ENCODE measurements around the gene TSPAN3.

The TSPAN3 gene

GRCh38 chr15:77010312-77010686 lies 60.6 kb downstream of the TSPAN3 start:
- POLR2A ChIA-PET = no interaction called here
- CTCF ChIA-PET = no interaction called here
- TF ChIP-seq FOXA1 (IDR thresholded peaks at IDR 0.05) = no peak
- TF ChIP-seq SP1 (IDR thresholded peaks at IDR 0.05) = no peak
- TF ChIP-seq FOXM1 (IDR thresholded peaks at IDR 0.05; ENCODE audit: borderline replicate concordance) = no peak
- TF ChIP-seq ZNF384 (IDR thresholded peaks at IDR 0.05) = no peak
- no peak for TF ChIP-seq HDGF (IDR thresholded peaks at IDR 0.05; ENCODE audit: borderline replicate concordance)
- no peak for TF ChIP-seq FOXK2 (IDR thresholded peaks at IDR 0.05)
- no peak for TF ChIP-seq TARDBP (IDR thresholded peaks at IDR 0.05)
- TF ChIP-seq BHLHE40 (IDR thresholded peaks at IDR 0.05; ENCODE audit: borderline replicate concordance) = no peak
- no peak for TF ChIP-seq NFRKB (IDR thresholded peaks at IDR 0.05)
- no peak for TF ChIP-seq ELF4 (IDR thresholded peaks at IDR 0.05)
- no peak for TF ChIP-seq ARNT (IDR thresholded peaks at IDR 0.05)
- TF ChIP-seq LEF1 (IDR thresholded peaks at IDR 0.05; ENCODE audit: borderline replicate concordance) = no peak
- TF ChIP-seq L3MBTL2 (conservative IDR thresholded peaks at IDR 0.05) = no peak
- DNase-seq (ENCODE audit: extremely low spot score) = no peak

GRCh38 chr15:77009646-77010311 lies 61.1 kb downstream of the TSPAN3 start:
- POLR2A ChIA-PET = no interaction called here
- no peak for DNase-seq (ENCODE audit: extremely low spot score)
- TF ChIP-seq, protein P1, sequence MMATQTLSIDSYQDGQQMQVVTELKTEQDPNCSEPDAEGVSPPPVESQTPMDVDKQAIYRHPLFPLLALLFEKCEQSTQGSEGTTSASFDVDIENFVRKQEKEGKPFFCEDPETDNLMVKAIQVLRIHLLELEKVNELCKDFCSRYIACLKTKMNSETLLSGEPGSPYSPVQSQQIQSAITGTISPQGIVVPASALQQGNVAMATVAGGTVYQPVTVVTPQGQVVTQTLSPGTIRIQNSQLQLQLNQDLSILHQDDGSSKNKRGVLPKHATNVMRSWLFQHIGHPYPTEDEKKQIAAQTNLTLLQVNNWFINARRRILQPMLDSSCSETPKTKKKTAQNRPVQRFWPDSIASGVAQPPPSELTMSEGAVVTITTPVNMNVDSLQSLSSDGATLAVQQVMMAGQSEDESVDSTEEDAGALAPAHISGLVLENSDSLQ (IDR thresholded peaks at IDR 0.05) = no peak
- TF ChIP-seq FOXM1 (IDR thresholded peaks at IDR 0.05; ENCODE audit: borderline replicate concordance) = no peak
- no peak for TF ChIP-seq ARNT (IDR thresholded peaks at IDR 0.05)
- no peak for TF ChIP-seq ELF4 (IDR thresholded peaks at IDR 0.05)
- no peak for TF ChIP-seq LEF1 (IDR thresholded peaks at IDR 0.05; ENCODE audit: borderline replicate concordance)
- no peak for TF ChIP-seq TARDBP (IDR thresholded peaks at IDR 0.05)
- no peak for TF ChIP-seq SUZ12 (IDR thresholded peaks at IDR 0.05)
- TF ChIP-seq L3MBTL2 (conservative IDR thresholded peaks at IDR 0.05) = no peak
- no peak for TF ChIP-seq ZNF384 (IDR thresholded peaks at IDR 0.05)
- CTCF ChIA-PET = no interaction called here

GRCh38 chr15:77009176-77009575 lies 61.7 kb downstream of the TSPAN3 start:
- DNase-seq (ENCODE audit: extremely low spot score) = no peak
- POLR2A ChIA-PET = interaction anchor here (1.6 kb wide), 1 partner anchor 78 kb away, joined by 3 read pairs; the partner anchor contains the start of gene RCN2
- CTCF ChIA-PET = no interaction called here
- TF ChIP-seq BHLHE40 (IDR thresholded peaks at IDR 0.05; ENCODE audit: borderline replicate concordance) (no peak), TARDBP (IDR thresholded peaks at IDR 0.05) (no peak), ARNT (IDR thresholded peaks at IDR 0.05) (no peak), SP1 (IDR thresholded peaks at IDR 0.05) (no peak), NFRKB (IDR thresholded peaks at IDR 0.05) (no peak), HDGF (IDR thresholded peaks at IDR 0.05; ENCODE audit: borderline replicate concordance) (no peak), ZNF384 (IDR thresholded peaks at IDR 0.05) (no peak), SUZ12 (IDR thresholded peaks at IDR 0.05) (no peak), FOXK2 (IDR thresholded peaks at IDR 0.05) (no peak), ELF4 (IDR thresholded peaks at IDR 0.05) (no peak), FOXA1 (IDR thresholded peaks at IDR 0.05) (no peak), LEF1 (IDR thresholded peaks at IDR 0.05; ENCODE audit: borderline replicate concordance) (no peak), FOXM1 (IDR thresholded peaks at IDR 0.05; ENCODE audit: borderline replicate concordance) (no peak), L3MBTL2 (conservative IDR thresholded peaks at IDR 0.05) (no peak), CTBP1 (IDR thresholded peaks at IDR 0.05; ENCODE audit: borderline replicate concordance) (no peak)
- TF ChIP-seq, protein P1 (IDR thresholded peaks at IDR 0.05) = no peak

DNA sequence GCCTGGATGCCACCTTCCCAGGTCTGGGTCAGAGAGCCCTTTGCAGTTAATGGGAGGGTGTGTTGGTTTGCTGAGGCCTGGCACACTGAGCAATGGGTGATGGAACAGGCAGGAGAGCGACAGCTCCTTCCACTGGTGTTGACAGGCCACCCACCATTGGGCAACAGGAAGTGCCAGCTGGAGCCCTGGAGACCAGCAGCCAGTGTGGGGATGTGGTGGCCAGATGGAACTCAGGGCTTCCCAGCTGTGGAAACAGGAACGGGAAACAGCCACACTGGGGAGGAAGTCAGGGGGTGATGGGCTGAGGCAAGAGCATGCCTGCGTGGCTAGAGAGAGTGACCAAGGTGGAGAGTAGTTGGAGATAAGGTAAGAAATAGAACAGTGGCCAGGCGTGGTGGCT lies 66.7 kb downstream of the TSPAN3 start:
- POLR2A ChIA-PET = no interaction called here
- CTCF ChIA-PET = no interaction called here
- no peak for DNase-seq (ENCODE audit: extremely low spot score)
- TF ChIP-seq TARDBP (IDR thresholded peaks at IDR 0.05) (no peak), FOXM1 (IDR thresholded peaks at IDR 0.05; ENCODE audit: borderline replicate concordance) (no peak), FOXA1 (IDR thresholded peaks at IDR 0.05) (no peak), ARNT (IDR thresholded peaks at IDR 0.05) (no peak), NFRKB (IDR thresholded peaks at IDR 0.05) (no peak), L3MBTL2 (conservative IDR thresholded peaks at IDR 0.05) (no peak), HDGF (IDR thresholded peaks at IDR 0.05; ENCODE audit: borderline replicate concordance) (no peak), CTBP1 (IDR thresholded peaks at IDR 0.05; ENCODE audit: borderline replicate concordance) (no peak), ELF4 (IDR thresholded peaks at IDR 0.05) (no peak), SP1 (IDR thresholded peaks at IDR 0.05) (no peak), ZNF384 (IDR thresholded peaks at IDR 0.05) (no peak), BHLHE40 (IDR thresholded peaks at IDR 0.05; ENCODE audit: borderline replicate concordance) (no peak), LEF1 (IDR thresholded peaks at IDR 0.05; ENCODE audit: borderline replicate concordance) (no peak)
- TF ChIP-seq, protein P1 (IDR thresholded peaks at IDR 0.05) = no peak

- ChIA-PET POLR2A (no interaction called here), CTCF (no interaction called here)
- DNase-seq (ENCODE audit: extremely low spot score) = no peak
- TF ChIP-seq SP1 (IDR thresholded peaks at IDR 0.05) (no peak), FOXK2 (IDR thresholded peaks at IDR 0.05) (no peak), CTBP1 (IDR thresholded peaks at IDR 0.05; ENCODE audit: borderline replicate concordance) (no peak)
Observed at GRCh38 chr15:77002954-77003912, 67.7 kb downstream of the TSPAN3 start.
